Stimulated activated CD4-positive, alpha-beta T cell treated with anti-CD3 and anti-CD28 coated beads, Interleukin-15, amount 100 ng/mL, for 1 hour (primary cell): ENCODE results near the gene DAD1.
A peak's percentile ranks its signal among the peaks of the same experiment; 100 is the strongest.
"Not testable (repeated sequence)": the region's sequence is repeated elsewhere in the genome, so short reads cannot be mapped to it uniquely, and the experiment has no call there.

ENCODE experiments used
- DNase-seq, 2 donors: peaks; one replicate each; pipeline ENCODE4 v3.0.0-alpha.2; 2020; ENCODE audit warnings: low read depth in 1 of 2, low spot score in 1 of 2

DAD1 gene

GRCh38 chr14:22589096-22589839 is at the start of gene DAD1:
Gene DAD1, minus strand, starts transcription at chr14:22589224. Its CDS starts 67 bp downstream, at chr14:22589157.
- DNase-seq, result peak; percentile 98 to 100

- not testable (repeated sequence) for DNase-seq
These were observed 47.0 kb upstream of the DAD1 start for GRCh38 chr14:22635980-22636379.

DNA sequence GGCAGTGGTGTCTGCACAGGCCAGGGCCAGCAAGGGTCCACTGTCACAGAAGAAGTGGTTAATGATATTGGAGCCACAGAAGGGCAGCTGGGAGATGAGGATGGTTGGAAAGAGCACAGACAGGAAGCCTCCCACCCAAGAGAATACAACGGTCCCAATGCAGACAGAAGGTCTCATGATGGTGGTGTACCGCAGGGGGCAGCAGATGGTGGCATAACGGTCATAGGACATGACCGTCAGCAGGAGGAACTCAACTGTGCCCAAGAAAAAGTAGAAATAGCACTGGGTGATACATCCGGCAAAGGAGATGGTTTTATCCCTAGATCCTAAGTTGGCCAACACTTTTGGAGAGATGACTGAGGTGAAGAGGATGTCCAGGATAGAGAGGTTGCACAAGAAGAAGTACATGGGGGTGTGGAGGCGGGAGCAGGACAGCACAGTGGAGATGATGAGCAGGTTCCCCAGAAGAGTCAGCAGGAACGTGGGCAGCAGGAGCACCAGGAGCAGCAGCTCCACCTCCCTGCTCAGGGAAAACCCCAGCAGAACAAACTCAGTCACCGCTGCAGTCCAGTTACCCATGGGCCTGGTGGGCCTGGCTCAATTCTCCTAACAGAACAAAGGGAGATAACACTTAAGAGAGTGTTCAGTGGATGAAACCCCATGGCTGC is 45.3 kb upstream of the DAD1 start:
- DNase-seq, result no peak

GRCh38 chr14:22630486-22630885 is 41.5 kb upstream of the DAD1 start:
- DNase-seq, result no peak

DNA sequence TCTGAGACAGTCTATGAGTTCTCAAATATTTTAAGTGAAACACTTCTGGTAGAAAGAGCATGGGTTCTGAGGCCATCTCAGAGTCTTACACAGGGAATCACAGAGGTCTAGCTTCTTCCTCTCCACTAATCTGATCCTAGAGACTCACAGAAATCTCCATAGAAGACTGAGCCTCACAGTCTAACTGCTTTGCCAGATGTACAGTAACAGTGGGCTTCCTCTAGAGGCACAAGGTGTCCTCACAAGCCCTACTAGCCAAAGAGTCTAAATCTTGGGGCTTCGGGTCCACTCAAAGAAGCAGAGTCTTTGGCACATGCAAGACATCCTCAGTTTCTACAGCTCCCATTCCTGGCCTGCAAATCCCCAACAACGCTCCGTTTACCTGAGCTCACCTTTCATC is 41.0 kb upstream of the DAD1 start:
- no peak for DNase-seq

- DNase-seq, result no peak
These were observed 40.3 kb upstream of the DAD1 start for GRCh38 chr14:22629361-22629760.

DNA sequence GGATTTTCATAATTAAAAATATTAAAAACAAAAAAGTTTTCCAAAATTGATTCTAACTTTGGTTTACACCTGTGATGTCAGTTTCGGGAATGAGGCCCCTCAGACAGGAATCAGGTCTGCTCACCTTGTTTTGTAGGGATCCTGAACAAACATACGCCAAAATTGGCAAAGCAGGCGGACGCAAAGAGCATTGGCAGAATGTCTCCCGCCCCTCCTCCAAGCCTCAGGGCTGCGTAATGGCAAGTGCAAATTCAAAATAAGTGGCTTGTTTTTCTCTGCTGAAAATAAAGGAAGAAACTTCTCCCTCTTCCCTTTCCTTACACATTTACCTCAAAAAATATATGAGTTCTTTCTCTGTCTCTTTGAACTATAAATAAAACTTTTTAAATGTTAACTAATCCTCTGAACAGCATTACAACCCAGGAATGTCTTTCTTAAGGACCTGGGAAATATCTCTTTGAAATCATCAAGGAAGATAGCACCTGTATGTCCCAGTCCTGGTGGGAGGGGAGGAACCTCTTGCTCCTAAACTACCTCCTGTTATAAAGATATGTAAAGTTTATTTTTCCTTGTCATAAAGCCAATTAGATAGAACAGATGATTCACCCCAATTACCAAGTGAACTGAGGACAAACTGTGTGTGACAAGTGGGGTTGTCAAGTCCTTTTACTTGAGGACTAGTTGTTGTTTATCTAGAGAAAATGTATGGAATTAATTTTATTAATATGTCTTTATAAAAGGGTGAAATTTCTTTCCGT is 38.7 kb upstream of the DAD1 start:
- no peak for DNase-seq

GRCh38 chr14:22626590-22626989 is 37.6 kb upstream of the DAD1 start:
- DNase-seq, result no peak

- DNase-seq, result no peak
These were observed 34.0 kb upstream of the DAD1 start for GRCh38 chr14:22623047-22623446.

- DNase-seq, result no peak
These were observed 33.2 kb upstream of the DAD1 start for GRCh38 chr14:22622255-22622654.

- not testable (repeated sequence) for DNase-seq
These were observed 26.7 kb upstream of the DAD1 start for GRCh38 chr14:22615765-22616164.

- DNase-seq, result no peak
These were observed 25.3 kb upstream of the DAD1 start for GRCh38 chr14:22614240-22614799.

DNA sequence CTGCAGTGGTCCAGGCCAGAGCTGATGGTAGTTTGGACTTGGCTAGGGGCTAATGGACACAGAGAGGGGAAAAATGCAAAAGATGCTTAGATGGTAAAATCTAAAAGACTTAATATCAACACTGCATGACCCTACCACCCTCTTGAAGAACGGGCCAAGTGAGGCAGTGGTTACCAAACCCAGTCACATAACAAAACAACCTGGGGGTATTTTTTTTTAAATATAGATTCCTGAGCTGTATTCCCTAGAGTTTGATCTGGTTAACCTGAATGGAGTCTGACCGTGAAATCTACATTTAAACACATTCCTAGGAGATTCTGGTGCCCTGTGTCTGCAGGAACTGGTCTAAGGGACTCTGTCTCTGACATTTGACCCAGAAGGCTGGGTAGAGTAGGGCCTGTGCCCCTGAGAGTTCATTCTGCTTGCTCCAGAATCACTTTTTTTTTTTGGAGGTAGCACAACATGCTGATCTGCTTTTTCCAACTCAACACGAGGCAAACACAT is 24.8 kb upstream of the DAD1 start:
- no peak for DNase-seq

DNA sequence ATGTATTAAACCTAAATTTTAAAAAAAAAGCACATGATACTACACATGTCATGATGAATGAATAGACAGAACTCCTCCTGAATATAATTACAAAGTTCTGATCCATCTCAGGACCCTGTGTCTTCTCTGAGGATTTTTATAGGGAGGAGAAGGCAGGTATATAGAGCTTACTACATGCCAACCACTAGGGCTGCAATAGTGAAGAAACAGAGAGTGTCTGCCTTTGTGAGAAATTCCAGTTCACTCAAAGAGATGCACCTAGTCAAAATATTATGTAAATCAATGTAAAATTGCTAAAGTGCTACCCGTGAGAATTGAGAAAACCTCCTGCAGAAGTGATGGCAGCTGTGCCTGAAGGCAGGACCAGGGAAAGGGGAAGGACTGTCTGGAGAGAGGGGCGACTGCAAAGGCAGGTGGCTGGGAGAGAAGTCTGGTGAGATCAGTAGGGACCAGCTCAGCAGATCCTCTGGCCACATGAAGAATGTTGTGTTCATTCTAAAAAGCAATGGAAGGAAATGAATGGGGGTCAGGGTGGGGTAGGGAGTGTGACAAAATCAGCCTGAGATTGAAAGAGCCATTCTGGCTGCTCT is 24.2 kb upstream of the DAD1 start:
- no peak for DNase-seq

- no peak for DNase-seq
These were observed 21.9 kb upstream of the DAD1 start for GRCh38 chr14:22610931-22611330.

DNA sequence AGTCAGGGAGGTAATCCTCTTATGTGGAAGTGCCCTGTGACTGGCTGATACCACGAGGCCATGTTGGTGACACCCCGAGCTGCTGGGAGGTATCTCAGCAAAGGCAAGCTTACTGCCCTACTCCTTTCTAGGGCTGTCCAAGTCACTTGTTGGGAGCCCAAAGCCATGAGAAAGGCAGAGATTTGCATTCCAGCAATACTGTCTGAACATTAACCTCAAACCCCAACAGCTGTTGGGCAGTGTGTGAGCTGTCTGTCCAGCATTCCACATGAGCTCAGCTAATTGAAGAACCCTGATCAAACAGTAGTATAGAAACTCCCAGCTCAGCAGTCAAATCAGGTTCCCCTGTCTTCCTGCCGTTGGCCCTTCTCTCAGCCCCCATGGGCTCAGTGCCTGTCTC is 18.3 kb upstream of the DAD1 start:
- DNase-seq, result no peak

DNA sequence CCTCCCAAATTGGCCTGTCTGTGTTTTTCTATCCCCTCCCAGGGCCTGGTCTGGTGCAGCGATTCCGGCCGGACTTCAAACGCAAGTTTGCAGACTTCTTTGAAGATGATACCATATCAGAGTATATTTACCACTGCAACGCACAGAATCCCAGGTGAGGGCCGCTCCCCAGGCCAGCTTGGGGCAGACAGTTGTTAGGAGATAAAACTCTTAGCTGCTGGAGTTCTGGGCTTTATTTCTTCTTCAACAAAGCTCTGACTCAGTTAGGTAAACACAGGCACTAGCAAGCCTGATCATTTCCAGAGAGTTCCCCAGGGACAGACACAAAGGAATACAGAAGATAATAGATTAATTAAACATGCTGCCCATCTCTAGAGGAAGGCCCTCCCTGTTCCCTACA is 17.4 kb upstream of the DAD1 start:
- no peak for DNase-seq

- DNase-seq, result no peak
These were observed 13.8 kb upstream of the DAD1 start for GRCh38 chr14:22602862-22603261.

DNA sequence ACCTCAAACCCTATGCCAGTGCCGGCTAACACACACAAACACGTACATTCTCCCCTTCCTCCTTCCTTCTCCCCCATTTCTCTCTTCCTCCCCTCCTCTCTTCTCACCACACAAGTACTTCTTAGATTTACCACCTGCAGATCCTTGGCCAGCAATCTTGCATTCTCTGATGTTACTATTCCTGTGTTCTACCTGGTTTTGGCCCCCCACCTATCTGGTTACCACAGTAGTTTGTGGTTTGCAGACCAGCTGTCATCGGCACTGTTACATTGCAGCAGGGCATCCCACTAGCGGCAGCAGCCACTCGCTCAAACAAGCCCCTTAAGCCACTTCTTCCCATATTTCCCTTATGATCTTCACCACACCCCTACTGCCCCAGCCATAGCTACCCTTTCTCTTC is 13.0 kb upstream of the DAD1 start:
- DNase-seq, result no peak

- DNase-seq, result no peak
These were observed 12.4 kb upstream of the DAD1 start for GRCh38 chr14:22601456-22601855.

- DNase-seq, result no peak
These were observed 11.0 kb upstream of the DAD1 start for GRCh38 chr14:22600027-22600426.
